ENCODE data around the gene APOL6.

APOL6 gene

GRCh38 chr22:35648066-35649025, at the start of gene APOL6:
APOL6 (plus strand) TSS chr22:35648446; CDS start chr22:35656426, 7,980 bp downstream.
- no peak for TF ChIP-seq CTCF (IDR thresholded peaks at IDR 0.05; ENCODE audit: extremely low read depth, missing control alignments)
- DNase-seq (ENCODE audit: low spot score), result peak; percentile 51

GRCh38 chr22:35599364-35599763, 48.9 kb upstream of the APOL6 start:
- DNase-seq (ENCODE audit: low spot score), result no peak
- TF ChIP-seq CTCF (IDR thresholded peaks at IDR 0.05; ENCODE audit: extremely low read depth, missing control alignments), result no peak

GRCh38 chr22:35600476-35600875, 47.8 kb upstream of the APOL6 start:
- DNase-seq (ENCODE audit: low spot score), result no peak
- TF ChIP-seq CTCF (IDR thresholded peaks at IDR 0.05; ENCODE audit: extremely low read depth, missing control alignments), result no peak

- TF ChIP-seq CTCF (IDR thresholded peaks at IDR 0.05; ENCODE audit: extremely low read depth, missing control alignments), result no peak
- no peak for DNase-seq (ENCODE audit: low spot score)
Measured at GRCh38 chr22:35601013-35601580, 47.1 kb upstream of the APOL6 start.

GRCh38 chr22:35601743-35602615, 46.3 kb upstream of the APOL6 start:
- no peak for DNase-seq (ENCODE audit: low spot score)
- TF ChIP-seq CTCF (IDR thresholded peaks at IDR 0.05; ENCODE audit: extremely low read depth, missing control alignments), result no peak

- no peak for TF ChIP-seq CTCF (IDR thresholded peaks at IDR 0.05; ENCODE audit: extremely low read depth, missing control alignments)
- DNase-seq (ENCODE audit: low spot score), result no peak
Measured at GRCh38 chr22:35604621-35605368, 43.5 kb upstream of the APOL6 start.
